GM21515 (cell line): ENCODE measurements around the gene ARL5A.

Source experiments
- ATAC-seq: cut with Tn5 transposase; IDR thresholded peaks from one replicate; pipeline ENCODE4 v1.9.1; 2021; ENCODE audit not compliant: unreplicated experiment

ARL5A gene

GRCh38 chr2:151840216-151841046 is 12.2 kb upstream of the ARL5A start:
- peak; percentile 97 for ATAC-seq

- ATAC-seq: no peak
These were observed 9.7 kb upstream of the ARL5A start for GRCh38 chr2:151837926-151838325.

DNA sequence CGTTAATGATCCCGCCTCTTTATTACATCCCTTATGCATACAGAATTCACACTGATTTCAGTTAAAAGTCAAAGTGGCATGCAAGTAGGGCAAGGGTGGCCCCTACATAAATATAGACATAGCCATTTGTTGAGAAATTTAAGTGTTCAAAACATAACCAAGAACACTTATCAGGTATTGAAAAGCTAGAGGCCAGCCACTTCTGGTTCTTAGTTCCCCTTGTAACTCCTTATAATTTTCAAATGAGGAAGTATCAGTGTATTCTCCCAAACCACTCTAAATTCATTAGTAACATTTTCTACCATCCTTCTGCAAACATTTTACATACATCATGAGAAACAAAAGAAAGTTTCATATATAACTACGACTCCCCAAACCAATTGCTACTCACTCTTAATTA is 5.8 kb upstream of the ARL5A start:
- ATAC-seq: peak; percentile 69

GRCh38 chr2:151830961-151831360 is 2.7 kb upstream of the ARL5A start:
- ATAC-seq: no peak

GRCh38 chr2:151828890-151829324 is 686 bp upstream of the ARL5A start:
- ATAC-seq: no peak

- peak; percentile 20 for ATAC-seq
These were observed 568 bp downstream of the ARL5A start for GRCh38 chr2:151827564-151828142.

GRCh38 chr2:151826737-151827157 is 1.5 kb downstream of the ARL5A start:
- no peak for ATAC-seq

DNA sequence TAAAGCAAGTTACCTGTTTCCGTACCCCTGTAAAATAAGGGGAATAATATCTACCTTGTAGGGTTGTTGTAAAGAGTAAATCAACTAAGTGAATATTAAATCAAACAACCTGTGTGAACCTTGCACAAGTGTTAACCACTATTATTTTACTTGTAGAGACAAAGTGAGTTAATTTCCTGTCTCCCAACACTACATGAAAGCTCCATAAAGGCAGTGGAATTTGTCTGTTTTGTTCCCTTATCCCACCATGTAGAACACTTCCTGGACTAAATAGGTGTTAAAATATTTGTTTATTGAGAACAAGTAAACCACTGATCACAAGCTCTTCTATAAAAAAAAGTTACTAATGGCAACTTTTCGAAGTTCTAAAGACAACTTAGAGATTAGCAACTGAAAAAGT is 3.3 kb downstream of the ARL5A start:
- ATAC-seq: no peak

DNA sequence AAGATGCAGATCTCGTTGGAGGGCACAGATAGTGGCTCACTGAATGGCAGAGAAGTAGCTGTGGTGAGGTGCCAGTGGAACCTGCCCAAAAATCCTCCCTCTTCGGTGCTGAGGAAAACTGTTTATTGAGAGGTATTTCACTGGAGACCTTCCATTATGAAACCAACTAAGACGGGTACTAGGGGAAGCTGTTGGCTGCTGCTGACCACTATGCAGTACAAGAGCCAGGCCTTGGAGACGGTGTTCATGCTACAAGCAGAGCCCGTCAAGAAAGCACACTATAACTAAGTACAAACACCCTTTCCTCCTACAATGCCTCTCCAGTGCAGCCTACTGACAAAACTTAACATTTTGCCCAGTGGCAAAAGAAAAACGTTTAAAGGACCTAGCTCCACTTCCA is 4.6 kb downstream of the ARL5A start:
- no peak for ATAC-seq

- no peak for ATAC-seq
These were observed 8.3 kb downstream of the ARL5A start for GRCh38 chr2:151819920-151820319.

DNA sequence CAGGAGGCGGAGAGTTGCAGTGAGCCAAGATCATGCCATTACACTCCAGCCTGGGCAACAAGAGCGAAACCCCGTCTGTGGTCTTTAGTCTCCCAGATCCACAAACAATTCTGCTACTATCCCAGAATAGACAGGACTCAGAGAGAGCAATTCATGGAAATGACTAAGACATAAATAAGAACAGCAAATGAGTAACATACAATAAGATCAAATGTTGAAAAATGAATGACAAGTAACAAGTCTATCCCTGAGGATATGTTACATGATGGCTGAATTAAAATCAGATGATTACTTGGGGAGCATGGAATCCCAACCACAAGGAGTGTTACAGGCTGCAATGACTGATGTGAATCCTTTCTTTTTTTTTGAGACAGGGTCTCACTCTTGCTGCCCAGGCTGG is 10.3 kb downstream of the ARL5A start:
- ATAC-seq: no peak

GRCh38 chr2:151816843-151817242 is 11.4 kb downstream of the ARL5A start:
- no peak for ATAC-seq

DNA sequence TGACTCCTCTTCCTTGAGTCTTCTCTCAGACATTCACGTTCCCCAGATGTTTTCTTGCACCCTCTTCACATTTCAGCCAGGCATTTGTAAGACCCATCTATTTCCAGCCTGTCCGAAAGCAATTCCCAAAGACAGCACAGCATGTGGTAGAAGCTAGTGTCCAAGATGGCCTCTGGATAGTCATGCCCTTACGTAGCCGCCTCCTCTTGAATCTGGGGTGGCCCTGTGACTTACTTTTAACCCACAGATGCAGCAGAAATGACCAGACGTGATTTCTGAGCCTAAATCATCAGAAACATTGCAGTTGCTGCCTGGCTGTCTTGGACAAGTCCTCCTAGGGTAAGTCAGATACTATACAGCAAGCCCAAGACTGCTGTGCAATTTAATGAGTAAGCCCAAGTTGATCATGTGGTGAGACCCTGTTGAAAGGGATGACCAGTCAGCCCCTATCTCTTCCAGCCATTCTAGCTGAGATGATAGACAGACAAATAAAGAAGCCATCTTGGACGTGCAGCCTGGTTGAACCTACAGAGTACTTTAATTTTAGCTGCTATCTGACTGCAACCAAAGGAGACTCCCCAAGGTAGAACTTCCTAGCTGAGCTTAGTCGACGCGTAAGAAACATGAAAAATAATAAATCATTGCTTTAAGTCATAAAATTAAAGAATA is 12.3 kb downstream of the ARL5A start:
- ATAC-seq: no peak

GRCh38 chr2:151810489-151810888 is 17.7 kb downstream of the ARL5A start:
- no peak for ATAC-seq

DNA sequence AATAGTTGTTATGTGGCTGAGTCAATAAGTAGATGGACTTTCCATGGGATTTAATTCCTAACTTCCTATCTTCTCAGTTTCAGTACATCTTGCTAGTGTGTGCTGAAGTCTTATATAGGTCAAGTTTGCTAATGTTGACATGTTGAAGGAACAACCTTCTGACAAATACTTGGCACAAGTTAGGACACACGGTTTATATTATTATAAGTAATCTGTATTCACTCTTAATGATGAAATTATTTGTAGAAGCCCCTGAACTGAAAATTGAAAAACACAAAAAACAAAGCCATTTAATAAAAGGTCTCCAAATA is 19.2 kb downstream of the ARL5A start:
- ATAC-seq: no peak

DNA sequence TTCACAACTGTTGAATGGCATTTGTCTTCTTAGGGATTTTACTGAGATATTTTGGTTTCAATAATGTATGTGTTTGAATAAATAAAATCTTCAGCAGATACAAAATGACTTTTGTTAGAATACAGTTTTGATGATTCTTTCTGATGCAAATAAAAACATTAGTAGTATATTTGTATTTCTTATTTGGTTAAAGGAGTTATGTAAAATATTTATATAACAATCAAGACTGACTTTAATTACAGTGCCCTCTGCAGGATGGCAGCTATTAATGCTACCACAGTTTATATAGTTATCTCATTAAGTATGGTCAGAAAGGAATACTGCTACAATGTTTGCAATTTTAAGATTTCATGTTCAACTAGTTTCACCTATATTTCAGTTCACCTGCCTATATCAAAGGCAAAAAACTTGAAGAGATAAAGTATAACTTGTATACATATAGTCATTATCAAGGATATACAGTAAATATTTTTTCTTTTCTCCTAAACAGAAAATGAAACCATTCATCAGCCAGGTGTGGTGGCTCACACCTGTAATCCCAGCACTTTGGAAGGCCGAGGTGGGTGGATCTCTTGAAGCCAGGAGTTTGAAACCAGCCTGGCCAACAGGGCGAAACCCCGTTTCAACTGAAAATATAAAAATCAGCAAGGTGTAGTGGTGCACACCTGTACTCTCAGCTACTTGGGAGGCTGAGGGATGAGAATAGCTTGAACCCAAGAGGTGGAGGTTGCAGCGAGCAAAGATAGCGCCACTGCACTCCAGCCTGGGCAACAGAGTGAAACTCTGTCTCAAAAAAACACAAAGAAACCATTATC is 19.8 kb downstream of the ARL5A start:
- no peak for ATAC-seq

DNA sequence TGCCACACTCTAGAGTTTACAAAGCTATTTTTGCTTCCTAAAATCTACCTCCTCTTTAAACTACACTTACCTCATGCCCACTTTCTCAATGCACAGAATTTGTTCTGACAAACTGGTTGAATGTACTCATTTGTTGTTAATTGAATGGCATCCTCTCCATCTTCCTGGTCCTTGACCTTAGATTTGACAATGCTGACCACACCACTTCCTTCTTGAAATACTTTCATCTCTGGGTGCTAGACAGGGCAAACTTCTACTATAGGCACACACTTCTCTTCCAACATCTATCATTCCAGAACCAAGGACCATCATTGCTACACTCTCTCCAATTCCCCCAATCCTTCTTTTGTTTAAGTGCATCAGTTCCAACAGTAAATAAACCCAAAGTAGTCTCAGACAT is 22.3 kb downstream of the ARL5A start:
- ATAC-seq: no peak

- ATAC-seq: no peak
These were observed 22.9 kb downstream of the ARL5A start for GRCh38 chr2:151805343-151805742.

GRCh38 chr2:151803811-151804210 is 24.4 kb downstream of the ARL5A start:
- ATAC-seq: no peak

DNA sequence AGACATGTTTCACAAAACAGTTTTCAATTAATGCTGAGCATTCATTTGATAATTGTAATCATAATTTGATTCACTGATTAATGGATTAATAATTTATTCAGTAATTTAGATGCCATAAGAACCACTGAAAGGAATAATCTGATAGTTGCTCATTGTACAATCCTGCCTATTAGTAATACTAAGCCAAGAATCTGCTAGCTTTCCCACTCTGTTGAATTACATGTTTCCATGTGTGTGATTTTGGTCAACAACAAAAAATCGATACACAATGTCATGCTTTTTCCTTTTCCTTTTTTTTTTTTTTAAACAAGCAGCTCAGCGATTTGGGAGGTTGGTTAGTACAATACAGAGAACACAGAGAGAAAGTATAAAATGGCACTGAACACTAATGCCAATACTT is 25.9 kb downstream of the ARL5A start:
- ATAC-seq: no peak

DNA sequence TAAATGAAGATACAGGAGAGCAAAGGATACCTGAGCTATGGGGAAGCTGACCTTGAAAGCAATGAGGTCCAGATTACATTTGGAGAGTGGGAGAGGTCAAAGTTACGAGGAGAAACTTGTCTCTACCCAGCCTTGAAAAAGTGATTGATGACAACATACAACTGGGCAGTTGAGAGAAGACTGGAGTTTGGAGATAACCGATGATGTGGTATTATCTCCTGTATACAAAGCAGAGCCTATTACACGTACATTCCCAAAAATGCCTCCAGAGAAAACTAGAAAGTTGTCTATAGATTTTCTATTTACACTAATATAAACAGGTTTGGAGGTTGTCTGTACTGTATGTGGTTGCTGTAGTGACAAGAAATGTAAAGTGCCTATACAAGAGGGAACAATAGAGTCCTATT is 28.3 kb downstream of the ARL5A start:
- ATAC-seq: no peak
